Hepatocyte (in vitro differentiated cells): Measurements from ENCODE around the gene FBXW11.

Experiments used
- EZH2 ChIP-seq: fragments of 200-600 bp; sonication (generic); IDR thresholded peaks from 2 replicates; pipeline ENCODE4 v1.6.1; 2016; ENCODE audit warnings: antibody characterized with exemption, mild to moderate bottlenecking, borderline replicate concordance
- EZH2phosphoT487 ChIP-seq: fragments of 200-600 bp; sonication (generic); IDR thresholded peaks from one replicate; pipeline ENCODE4 v1.6.1; 2018; ENCODE audit warnings: antibody characterized with exemption, mild to moderate bottlenecking, low read depth, moderate library complexity; ENCODE audit not compliant: unreplicated experiment, severe bottlenecking
- TF ChIP-seq, protein P1 (sequence below): fragments of 200-600 bp; sonication (generic); IDR thresholded peaks from 2 replicates; pipeline ENCODE4 v1.5.1; 2016; ENCODE audit warnings: antibody characterized with exemption, mild to moderate bottlenecking; ENCODE audit not compliant: poor library complexity

DNA sequence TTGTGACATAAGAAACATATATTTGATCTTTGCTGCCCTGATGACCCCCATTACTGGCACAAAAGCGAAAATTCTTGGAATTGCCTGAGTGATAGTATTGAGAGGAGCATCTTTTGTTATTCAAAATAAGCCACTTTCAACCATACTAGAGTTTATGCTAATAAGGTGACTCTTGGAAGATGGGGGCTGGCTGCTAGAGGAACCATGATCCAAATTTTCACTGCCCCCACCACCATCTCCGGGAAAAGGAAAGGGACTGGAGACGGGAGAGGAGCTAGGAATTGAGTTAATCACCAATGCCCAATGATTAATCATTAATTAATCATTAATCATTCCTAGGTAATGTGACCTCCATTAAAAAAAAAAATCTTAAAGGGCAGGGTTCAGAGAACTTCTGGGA lies 25.6 kb downstream of the FBXW11 start:
- TF ChIP-seq, protein P1, sequence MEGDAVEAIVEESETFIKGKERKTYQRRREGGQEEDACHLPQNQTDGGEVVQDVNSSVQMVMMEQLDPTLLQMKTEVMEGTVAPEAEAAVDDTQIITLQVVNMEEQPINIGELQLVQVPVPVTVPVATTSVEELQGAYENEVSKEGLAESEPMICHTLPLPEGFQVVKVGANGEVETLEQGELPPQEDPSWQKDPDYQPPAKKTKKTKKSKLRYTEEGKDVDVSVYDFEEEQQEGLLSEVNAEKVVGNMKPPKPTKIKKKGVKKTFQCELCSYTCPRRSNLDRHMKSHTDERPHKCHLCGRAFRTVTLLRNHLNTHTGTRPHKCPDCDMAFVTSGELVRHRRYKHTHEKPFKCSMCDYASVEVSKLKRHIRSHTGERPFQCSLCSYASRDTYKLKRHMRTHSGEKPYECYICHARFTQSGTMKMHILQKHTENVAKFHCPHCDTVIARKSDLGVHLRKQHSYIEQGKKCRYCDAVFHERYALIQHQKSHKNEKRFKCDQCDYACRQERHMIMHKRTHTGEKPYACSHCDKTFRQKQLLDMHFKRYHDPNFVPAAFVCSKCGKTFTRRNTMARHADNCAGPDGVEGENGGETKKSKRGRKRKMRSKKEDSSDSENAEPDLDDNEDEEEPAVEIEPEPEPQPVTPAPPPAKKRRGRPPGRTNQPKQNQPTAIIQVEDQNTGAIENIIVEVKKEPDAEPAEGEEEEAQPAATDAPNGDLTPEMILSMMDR: no peak
- no peak for TF ChIP-seq EZH2
- TF ChIP-seq EZH2phosphoT487: no peak
